Sciatic nerve (tissue), 2 donors: ENCODE results near the gene TRIM50. TPM values are rescaled to one million over a fixed set of nuclear protein-coding genes. Genes with fewer than 3 reads are reported as not detected.
"Not testable (repeated sequence)": the region's sequence is repeated elsewhere in the genome, so short reads cannot be mapped to it uniquely, and the experiment has no call there.

Source experiments
- ATAC-seq: fragments of 200-7000 bp; cut with Tn5 transposase; one replicate; pipeline ENCODE4 v1.9.1; 2020; ENCODE audit warnings: mild to moderate bottlenecking, moderate library complexity
- DNase-seq: peaks from one replicate; pipeline ENCODE4 v3.0.0-alpha.2; 2020; ENCODE audit warnings: low spot score
- intact Hi-C: fragments of 100-400 bp; cut with DNase I; formaldehyde crosslinking; loops from one replicate; pipeline ENCODE4 v1.14.2; 2022
- total RNA-seq: library from RNA; stranded (reverse); fragmentation: NEBNext Ultra II Directional; extraction: Animal tissue kit (Norgen Biotek cat#: 25700); gene quantifications from one replicate; pipeline ENCODE4 v1.2.1, GENCODE V29; 2021
- donor health status: DM: no; HTN: no; CAD: no.
- donor health status: DM: no; HTN: no; CAD: no.

Gene TRIM50
- total RNA-seq, 1 donor from 2014 or later: 0.71 TPM

DNA sequence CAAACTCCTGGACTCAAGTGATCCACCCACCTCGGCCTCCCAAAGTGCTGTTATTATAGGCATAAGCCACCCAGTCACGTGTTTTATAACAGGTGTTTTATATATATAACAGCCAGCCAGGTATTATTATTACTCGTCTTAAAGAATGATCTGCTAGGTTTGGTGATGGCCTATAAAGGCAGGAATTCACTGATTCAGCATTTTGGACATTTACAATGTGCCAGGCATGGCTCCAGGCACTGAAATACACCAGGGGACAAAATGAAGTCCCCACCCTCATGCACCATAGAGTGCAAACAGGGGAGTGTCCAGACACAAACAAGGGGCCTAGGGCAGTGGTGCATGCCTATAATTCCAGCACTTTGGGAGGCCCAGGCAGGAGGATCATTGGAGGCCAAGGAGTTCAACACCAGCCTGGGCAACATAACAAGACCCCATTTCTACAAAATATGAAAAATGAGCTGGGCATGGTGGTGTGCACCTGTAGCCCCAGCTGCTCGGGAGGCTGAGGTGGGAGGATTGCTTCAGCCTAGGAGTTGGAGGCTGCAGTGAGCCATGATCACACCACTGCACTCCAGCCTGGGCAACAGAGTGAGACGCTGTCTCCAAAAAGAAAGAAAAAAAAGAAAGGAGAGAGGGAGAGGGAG is 4.3 kb downstream of the TRIM50 start:
- DNase-seq, intact Hi-C loops, ATAC-seq: not testable (repeated sequence)

- ATAC-seq, DNase-seq, intact Hi-C loops: not testable (repeated sequence)
Observed at GRCh38 chr7:73320009-73320408, 7.9 kb downstream of the TRIM50 start.

DNA sequence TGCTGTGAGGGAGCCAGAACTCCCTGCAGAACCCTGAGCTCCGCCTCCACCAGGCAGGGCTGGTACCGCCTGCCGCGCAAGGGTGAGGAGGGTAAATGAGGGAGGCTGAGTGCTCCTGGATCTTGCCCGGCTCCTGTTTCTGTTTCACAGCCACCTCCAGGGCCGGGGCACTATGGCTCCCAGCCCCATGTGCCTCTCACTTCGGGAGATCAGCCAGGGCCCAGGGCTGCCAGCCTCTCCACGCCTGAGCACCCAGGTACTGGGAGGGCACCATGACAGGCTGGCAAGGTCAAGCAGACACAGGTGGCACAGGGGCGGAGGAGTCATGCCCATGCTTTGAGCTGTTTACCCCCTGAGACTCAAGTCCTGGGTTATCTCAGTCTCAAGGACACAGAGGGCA is 8.3 kb downstream of the TRIM50 start:
- DNase-seq, ATAC-seq, intact Hi-C loops: not testable (repeated sequence)

- DNase-seq, intact Hi-C loops, ATAC-seq: not testable (repeated sequence)
Observed at GRCh38 chr7:73318656-73319204, 9.2 kb downstream of the TRIM50 start.

DNA sequence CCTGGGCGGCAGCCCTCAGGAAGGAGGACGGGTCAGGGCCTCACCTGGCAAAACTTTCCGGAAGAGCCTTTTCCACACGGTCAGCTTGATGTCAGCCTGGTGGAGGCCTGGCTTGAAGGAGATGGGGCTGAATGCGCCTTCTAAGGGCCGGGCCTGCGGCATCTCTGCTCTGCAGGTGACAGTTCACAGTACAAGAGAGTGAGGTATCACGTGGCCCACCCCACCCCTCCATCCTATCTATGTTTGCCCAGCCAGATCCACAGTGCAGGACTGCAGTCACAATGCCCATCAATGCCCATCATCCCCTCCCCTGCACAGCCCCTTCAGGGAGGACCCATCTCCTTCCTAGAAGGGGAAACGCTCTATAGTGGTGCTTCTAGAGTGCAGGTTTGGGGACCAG is 11.4 kb downstream of the TRIM50 start:
- intact Hi-C loops: no loop called here
- no peak for DNase-seq
- ATAC-seq: no peak

GRCh38 chr7:73314271-73314670 is 13.6 kb downstream of the TRIM50 start:
- ATAC-seq (no peak), DNase-seq (no peak)
- intact Hi-C loops: no loop called here

DNA sequence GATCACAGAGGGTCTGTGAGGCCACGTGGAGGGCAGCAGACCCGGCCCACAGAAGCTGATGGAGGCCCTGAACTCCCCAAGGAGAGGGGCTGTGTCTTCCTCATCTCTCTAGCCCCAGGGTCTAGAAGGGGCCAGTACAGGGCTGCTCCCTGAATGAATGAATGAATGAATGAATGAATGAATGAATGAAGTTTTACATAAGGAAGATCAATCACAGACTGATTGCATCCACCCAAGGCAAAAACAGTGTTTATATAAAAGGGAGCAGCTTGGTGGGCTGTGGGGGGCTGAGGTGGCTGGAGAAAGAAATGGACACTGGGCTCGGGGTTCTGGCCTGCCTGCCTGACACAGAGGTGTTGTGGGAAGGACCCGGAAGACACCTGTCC is 14.4 kb downstream of the TRIM50 start:
- ATAC-seq (no peak), DNase-seq (no peak)

GRCh38 chr7:73312831-73313520 is 14.9 kb downstream of the TRIM50 start:
- intact Hi-C loops: no loop called here
- no peak for DNase-seq
- no peak for ATAC-seq

More for the DNA sequence above, 14.4 kb downstream of the TRIM50 start:
- intact Hi-C loops: no loop called here

GRCh38 chr7:73311421-73311820 is 16.5 kb downstream of the TRIM50 start:
- ATAC-seq, DNase-seq, intact Hi-C loops: not testable (repeated sequence)

DNA sequence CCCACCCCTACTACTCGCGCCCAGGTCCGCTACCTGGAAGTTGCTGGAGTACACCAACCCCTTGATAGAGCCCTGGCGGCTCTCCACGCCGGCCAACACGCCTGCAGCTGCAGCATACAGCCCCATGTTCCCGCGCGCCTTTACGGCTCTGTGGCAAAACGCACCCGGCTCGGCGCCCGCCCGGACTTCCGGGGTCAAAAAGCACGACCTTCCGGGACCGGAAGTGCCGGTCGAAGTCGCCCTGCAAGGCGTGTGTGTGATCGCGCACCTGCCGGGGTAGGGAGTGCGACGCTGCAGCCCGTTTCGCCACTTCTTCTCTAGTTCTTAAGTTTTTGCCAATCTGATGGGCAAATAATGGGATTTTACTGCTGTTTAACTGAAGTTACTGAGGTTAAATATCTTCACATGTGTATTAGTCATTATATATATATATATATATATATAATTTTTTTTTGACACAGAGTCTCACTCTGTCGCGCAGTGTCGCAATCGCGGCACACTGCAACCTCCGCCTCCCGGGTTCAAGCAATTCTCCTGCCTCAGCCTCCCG is 19.1 kb downstream of the TRIM50 start, which contains the start of gene NSUN5:
Gene NSUN5 (minus strand): TSS at position 162 of the 550 bp plus-strand sequence. CDS start 36 bp downstream, at position 126.
- intact Hi-C loops: no loop called here
- DNase-seq (peak; percentile 92), ATAC-seq (peak; percentile 94)

- DNase-seq (peak; percentile 59), ATAC-seq (peak; percentile 60)
- intact Hi-C loops: no loop called here
Observed at GRCh38 chr7:73308074-73308664, 19.7 kb downstream of the TRIM50 start.

GRCh38 chr7:73307436-73307835 is 20.4 kb downstream of the TRIM50 start:
- ATAC-seq (no peak), DNase-seq (peak; percentile 10)
- intact Hi-C loops: no loop called here

DNA sequence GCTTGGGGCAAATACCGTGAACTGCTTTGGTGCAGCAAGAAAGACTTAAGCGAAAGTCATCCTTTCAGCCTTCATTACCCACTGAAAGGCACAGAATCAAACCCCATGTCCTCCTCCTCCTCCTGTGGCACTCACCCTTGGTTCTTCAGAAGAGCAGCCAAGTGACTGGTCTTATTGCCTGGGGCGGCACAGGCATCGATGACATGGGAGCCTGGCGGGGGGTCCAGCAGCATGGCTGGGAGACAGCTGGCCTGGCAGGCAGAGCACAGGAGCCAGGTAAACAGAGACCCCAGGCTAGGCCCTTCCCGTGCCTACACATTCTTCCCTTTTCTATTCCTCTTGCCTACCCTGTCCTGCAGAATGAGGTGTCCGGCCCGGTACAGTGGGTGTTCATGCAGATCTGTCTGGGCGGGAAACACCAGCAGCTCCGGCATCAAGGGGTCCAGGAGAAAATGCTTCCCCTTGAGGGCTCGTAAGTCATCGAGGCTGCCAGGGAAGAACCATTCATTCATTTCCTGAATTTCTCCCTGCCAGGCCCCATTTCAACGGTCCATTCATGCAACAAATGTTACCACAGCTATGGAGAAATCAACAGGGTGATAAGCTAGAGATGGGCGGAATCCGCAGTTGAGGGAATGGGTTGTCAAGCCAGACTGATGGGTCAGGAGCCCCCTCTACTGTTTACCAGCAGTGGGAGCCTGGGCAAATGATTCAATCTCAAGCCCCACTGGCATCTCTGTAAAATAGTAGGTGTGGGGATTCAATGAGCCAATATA is 23.1 kb downstream of the TRIM50 start:
- ATAC-seq, intact Hi-C loops, DNase-seq: not testable (repeated sequence)

DNA sequence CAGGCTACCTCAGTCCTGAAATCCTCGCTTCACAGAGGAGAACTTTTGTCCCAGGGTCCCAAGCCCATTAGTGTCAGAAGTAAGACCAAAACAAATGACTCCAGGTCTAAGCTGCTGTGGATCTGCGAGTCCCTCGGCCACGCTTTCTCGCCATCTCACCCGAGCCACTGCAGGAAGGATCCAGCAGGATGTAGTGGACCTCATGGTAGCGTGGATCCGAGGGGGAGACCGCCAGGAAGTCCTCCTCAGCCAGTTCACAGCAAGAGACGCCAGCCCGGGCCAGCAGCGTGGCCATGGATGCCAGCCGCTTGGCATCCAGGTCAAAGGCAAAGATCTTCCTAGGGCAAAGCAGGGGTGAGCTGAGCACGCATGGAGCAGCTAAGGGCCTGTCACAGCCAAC is 23.8 kb downstream of the TRIM50 start:
- ATAC-seq: no peak
- DNase-seq: no peak
- intact Hi-C loops: no loop called here

- intact Hi-C loops: no loop called here
- DNase-seq: no peak
- ATAC-seq: no peak
Observed at GRCh38 chr7:73303546-73303945, 24.3 kb downstream of the TRIM50 start.

- DNase-seq, ATAC-seq, intact Hi-C loops: not testable (repeated sequence)
Observed at GRCh38 chr7:73302846-73303245, 25.0 kb downstream of the TRIM50 start.

DNA sequence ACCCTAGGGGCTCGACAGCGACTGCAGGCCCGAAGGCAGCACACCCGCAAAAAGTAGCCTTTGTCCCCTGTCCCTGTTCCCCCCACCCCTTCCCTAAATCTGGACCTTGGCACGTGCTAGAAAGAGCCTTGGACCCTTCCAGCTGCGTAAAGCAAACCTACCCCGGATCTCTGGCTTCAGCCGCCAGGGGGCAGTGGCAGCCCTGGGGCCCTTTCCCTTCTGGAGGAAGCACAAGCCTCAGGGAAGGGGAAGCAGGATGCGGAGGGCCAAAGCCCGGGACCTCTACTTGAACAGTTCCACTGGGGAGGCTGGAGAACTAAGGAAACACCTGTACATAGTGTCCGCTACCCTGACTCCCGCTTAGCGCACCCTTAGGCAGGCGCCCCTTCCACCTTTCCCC is 26.8 kb downstream of the TRIM50 start:
- ATAC-seq: peak; percentile 43
- intact Hi-C loops, DNase-seq: not testable (repeated sequence)

- intact Hi-C loops, ATAC-seq, DNase-seq: not testable (repeated sequence)
Observed at GRCh38 chr7:73299812-73300211, 28.1 kb downstream of the TRIM50 start.

GRCh38 chr7:73297706-73298105 is 30.2 kb downstream of the TRIM50 start:
- intact Hi-C loops, DNase-seq, ATAC-seq: not testable (repeated sequence)
